ENCODE results near the gene RAB44. TPM values are rescaled to one million over a fixed set of nuclear protein-coding genes. Genes with fewer than 3 reads are reported as not detected.

Gene RAB44
- total RNA-seq, 1 donor = 1.3 TPM

DNA sequence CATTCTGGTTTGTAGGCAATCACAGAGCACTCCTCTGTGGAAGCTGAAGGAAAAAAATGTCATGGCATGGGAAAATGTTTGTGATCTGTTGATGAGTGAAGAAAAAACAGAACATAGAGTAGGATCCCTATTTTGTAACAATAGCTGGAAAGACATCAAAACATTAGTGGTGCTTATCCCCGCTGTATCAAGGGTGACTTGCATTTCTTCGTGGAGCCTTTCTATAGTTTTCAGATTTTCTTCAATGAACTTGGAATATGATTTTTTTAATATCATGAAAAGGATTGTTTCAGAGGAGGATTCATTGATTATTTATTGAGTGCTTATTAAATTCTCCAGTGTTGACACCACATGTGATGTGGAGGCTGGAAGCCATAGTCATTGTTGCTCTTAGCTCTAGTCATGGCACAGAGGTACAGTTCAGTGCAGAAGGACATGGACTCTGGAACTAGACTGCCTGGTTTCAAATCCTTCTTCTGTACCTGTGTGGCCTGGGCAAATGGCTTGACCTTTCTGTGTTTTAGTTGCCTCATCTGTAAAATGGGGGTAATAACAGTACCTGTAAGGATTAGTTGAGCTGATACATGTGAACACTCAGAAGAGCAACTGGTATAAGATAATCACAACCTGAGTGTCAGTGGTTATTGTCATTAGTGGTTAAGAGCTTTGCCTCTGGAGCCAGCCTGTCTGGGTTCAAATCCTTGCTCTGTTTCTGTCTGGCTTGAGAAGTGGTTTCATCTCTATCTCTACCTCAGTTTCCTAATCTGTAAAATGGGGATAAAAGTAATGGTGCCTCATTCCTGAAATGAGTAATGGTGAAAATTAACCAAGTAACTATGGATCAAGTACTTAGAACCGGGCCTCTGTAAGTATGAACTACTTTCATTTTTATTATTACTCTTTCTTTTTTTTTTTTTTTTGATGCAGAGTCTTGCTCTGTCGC lies 33.9 kb upstream of the RAB44 start:
- Histone ChIP-seq H3K9me3 (ENCODE audit: low read depth, low read length) (no peaks in the 10 kb centered on the region), H3K4me1 (ENCODE audit: insufficient read depth, low read length) (peaks cover 38% of the 10 kb centered on the region), H3K27me3 (ENCODE audit: insufficient read depth, low read length) (peaks cover 29% of the 10 kb centered on the region), H3K4me3 (ENCODE audit: low read length) (no peak overlapping the region)

DNA sequence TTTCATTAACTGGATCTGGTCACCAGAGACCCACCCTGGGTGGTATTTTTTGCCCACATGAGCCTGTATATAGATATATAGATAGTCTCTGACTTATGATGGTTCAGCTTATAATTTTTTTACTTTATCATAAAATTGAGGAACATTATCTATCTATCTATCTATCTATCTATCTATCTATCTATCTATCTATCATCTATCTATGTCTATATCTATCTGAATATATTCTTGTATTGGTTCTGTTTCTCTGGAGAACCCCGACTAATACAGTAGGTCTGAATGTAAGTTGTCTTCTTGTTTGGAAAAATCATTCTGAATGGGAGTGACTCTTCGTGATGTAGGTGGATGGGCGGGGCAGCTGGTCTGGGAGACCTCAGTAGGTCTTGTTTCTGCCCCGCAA lies 32.4 kb upstream of the RAB44 start:
- Histone ChIP-seq H3K4me1 (ENCODE audit: insufficient read depth, low read length) (peaks cover 38% of the 10 kb centered on the region), H3K27me3 (ENCODE audit: insufficient read depth, low read length) (peaks cover 16% of the 10 kb centered on the region), H3K4me3 (ENCODE audit: low read length) (no peak overlapping the region), H3K9me3 (ENCODE audit: low read depth, low read length) (no peaks in the 10 kb centered on the region)

GRCh38 chr6:36666287-36666686 lies 31.3 kb upstream of the RAB44 start:
- Histone ChIP-seq H3K4me3 (ENCODE audit: low read length) (no peak overlapping the region), H3K27me3 (ENCODE audit: insufficient read depth, low read length) (peaks cover 6% of the 10 kb centered on the region), H3K9me3 (ENCODE audit: low read depth, low read length) (no peaks in the 10 kb centered on the region), H3K4me1 (ENCODE audit: insufficient read depth, low read length) (peaks cover 30% of the 10 kb centered on the region)

GRCh38 chr6:36666826-36667591 lies 30.6 kb upstream of the RAB44 start:
- Histone ChIP-seq H3K9me3 (ENCODE audit: low read depth, low read length) (no peaks in the 10 kb centered on the region), H3K4me3 (ENCODE audit: low read length) (no peak overlapping the region), H3K4me1 (ENCODE audit: insufficient read depth, low read length) (peaks cover 30% of the 10 kb centered on the region), H3K27me3 (ENCODE audit: insufficient read depth, low read length) (no peaks in the 10 kb centered on the region)

DNA sequence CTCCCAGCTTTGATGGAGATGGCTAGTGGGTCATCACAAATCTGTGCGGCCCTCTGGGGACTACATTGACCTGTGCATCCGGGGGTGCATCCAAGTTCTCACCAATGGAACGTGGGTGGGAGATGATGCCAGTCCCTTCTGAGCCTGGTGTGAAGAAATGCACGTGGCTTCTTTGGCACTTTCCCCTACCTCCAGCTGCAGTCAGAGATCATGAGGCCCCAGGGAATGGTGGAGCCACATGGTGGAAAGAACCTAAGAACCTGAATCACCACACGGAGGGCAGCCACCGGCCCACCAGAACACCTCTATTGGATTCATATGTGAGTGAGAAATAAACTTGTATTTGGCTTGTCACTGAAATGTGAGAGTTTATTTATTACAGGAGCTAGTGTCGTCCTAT lies 29.0 kb upstream of the RAB44 start:
- H3K4me3 ChIP-seq (ENCODE audit: low read length) = no peak overlapping the region
- peaks cover 17% of the 10 kb centered on the region for H3K4me1 ChIP-seq (ENCODE audit: insufficient read depth, low read length)
- no peaks in the 10 kb centered on the region for H3K27me3 ChIP-seq (ENCODE audit: insufficient read depth, low read length)
- H3K9me3 ChIP-seq (ENCODE audit: low read depth, low read length) = no peaks in the 10 kb centered on the region

- Histone ChIP-seq H3K4me1 (ENCODE audit: insufficient read depth, low read length) (peaks cover 15% of the 10 kb centered on the region), H3K4me3 (ENCODE audit: low read length) (no peak overlapping the region), H3K27me3 (ENCODE audit: insufficient read depth, low read length) (no peaks in the 10 kb centered on the region), H3K9me3 (ENCODE audit: low read depth, low read length) (no peaks in the 10 kb centered on the region)
Observed at GRCh38 chr6:36669002-36669401, 28.6 kb upstream of the RAB44 start.

GRCh38 chr6:36670271-36670670 lies 27.4 kb upstream of the RAB44 start:
- H3K27me3 ChIP-seq (ENCODE audit: insufficient read depth, low read length) = no peaks in the 10 kb centered on the region
- H3K9me3 ChIP-seq (ENCODE audit: low read depth, low read length) = no peaks in the 10 kb centered on the region
- H3K4me1 ChIP-seq (ENCODE audit: insufficient read depth, low read length) = peaks cover 15% of the 10 kb centered on the region
- H3K4me3 ChIP-seq (ENCODE audit: low read length) = no peak overlapping the region

DNA sequence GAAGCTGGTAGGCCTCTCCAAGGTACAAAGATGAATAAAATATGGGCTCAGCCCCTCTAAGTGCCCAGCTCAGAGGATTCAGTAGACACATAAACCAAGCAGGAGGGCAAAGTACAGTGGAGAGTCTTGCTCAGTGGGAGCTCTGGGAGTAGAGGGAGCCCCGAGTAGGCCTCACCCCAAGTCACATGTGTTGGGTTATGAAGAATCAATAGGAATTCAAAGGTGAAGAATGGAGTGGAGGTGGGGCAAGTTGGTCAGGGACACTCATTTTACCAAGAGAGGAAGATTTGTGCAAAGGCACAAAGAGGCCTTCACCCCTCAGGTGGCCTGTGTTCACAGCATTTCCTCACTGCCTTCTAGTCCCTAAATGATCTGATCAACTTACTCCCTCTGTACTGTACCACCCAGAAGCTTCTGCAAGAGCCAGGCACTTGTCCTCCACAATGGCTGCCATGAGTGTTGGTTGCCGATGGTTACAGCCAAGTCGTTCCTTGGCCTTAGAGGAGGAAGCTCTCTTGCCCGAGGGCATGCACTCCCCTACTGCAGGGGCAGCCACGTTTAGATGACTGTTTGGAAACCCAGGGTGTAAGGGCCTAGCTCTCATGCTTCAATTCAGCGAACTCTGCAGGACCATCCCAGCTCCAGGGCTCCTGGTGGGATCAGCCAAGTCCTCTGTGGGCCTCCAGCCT lies 25.8 kb upstream of the RAB44 start:
- Histone ChIP-seq H3K4me3 (ENCODE audit: low read length) (no peak overlapping the region), H3K27me3 (ENCODE audit: insufficient read depth, low read length) (no peaks in the 10 kb centered on the region), H3K4me1 (ENCODE audit: insufficient read depth, low read length) (peaks cover 16% of the 10 kb centered on the region), H3K9me3 (ENCODE audit: low read depth, low read length) (no peaks in the 10 kb centered on the region)

- Histone ChIP-seq H3K9me3 (ENCODE audit: low read depth, low read length) (no peaks in the 10 kb centered on the region), H3K4me1 (ENCODE audit: insufficient read depth, low read length) (peaks cover 28% of the 10 kb centered on the region)
Observed at GRCh38 chr6:36673882-36674281, 23.7 kb upstream of the RAB44 start.

GRCh38 chr6:36674942-36675341 lies 22.7 kb upstream of the RAB44 start:
- peaks cover 2% of the 10 kb centered on the region for H3K27me3 ChIP-seq (ENCODE audit: insufficient read depth, low read length)
- no peaks in the 10 kb centered on the region for H3K9me3 ChIP-seq (ENCODE audit: low read depth, low read length)
- peaks cover 38% of the 10 kb centered on the region for H3K4me1 ChIP-seq (ENCODE audit: insufficient read depth, low read length)
- H3K4me3 ChIP-seq (ENCODE audit: low read length) = no peak overlapping the region

More at GRCh38 chr6:36673882-36674281, 23.7 kb upstream of the RAB44 start:
- peaks cover 2% of the 10 kb centered on the region for H3K27me3 ChIP-seq (ENCODE audit: insufficient read depth, low read length)
- no peak overlapping the region for H3K4me3 ChIP-seq (ENCODE audit: low read length)

DNA sequence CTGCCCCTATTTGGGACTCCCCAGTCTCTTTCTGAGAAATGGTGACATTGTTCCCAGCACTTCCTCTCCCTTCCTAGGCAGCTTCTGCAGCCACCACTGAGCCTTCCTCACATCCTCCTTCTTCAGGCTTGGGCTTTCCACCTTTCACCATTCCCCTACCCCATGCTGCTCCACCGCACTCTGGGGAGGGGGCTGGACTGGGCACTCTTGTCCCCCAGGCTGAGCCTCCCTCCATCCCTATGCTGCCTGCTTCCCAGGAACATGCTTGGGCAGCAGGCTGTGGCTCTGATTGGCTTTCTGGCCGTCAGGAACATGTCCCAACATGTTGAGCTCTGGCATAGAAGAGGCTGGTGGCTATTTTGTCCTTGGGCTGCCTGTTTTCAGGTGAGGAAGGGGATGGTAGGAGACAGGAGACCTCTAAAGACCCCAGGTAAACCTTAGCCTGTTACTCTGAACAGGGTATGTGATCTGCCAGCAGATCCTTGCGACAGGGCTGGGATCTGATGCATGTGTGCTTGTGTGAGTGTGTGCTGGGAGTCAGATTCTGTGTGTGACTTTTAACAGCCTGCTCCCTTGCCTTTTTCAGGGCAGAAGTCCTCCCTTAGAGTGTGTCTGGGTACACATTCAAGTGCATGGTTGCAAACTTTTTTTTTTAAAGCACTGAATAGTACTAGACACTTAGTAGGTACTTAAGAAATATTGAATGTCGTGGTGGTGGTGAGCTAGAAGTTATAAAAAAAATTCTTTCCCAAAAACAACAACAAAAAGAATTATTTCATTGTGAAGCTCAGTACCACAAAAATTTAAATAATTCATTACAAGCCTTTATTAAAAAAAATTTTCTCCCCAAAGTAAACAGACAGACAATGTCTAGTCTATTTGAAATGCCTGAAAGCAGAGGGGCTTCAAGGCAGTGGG lies 21.2 kb upstream of the RAB44 start:
- Histone ChIP-seq H3K4me1 (ENCODE audit: insufficient read depth, low read length) (peaks cover 48% of the 10 kb centered on the region), H3K9me3 (ENCODE audit: low read depth, low read length) (no peaks in the 10 kb centered on the region), H3K4me3 (ENCODE audit: low read length) (no peak overlapping the region), H3K27me3 (ENCODE audit: insufficient read depth, low read length) (peaks cover 2% of the 10 kb centered on the region)

DNA sequence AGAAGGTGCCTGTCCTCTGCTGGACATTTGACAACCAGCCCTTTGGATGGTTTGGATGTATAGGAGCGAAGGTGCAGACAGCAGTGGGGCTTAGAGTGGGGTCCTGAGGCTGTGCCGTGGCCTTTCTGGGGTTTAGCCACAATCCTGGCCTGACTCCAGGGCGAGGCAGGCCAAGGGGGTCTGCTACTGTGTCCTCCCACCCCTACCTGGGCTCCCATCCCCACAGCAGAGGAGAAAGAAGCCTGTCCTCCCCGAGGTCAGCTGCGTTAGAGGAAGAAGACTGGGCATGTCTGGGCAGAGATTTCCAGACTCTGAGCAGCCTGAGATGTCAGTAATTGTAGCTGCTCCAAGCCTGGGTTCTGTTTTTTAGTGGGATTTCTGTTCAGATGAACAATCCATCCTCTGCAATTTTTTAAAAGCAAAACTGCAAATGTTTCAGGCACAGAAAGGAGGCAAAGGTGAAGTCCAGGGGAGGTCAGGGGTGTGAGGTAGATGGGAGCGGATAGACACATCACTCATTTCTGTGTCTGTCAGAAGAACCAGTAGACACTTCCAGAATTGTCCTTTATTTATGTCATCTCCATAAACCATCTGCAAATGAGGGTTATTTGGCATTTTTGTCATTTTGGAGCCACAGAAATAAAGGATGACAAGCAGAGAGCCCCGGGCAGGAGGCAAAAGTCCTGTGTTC lies 20.4 kb upstream of the RAB44 start:
- peaks cover 55% of the 10 kb centered on the region for H3K4me1 ChIP-seq (ENCODE audit: insufficient read depth, low read length)
- no peaks in the 10 kb centered on the region for H3K9me3 ChIP-seq (ENCODE audit: low read depth, low read length)
- H3K4me3 ChIP-seq (ENCODE audit: low read length) = no peak overlapping the region
- peaks cover 2% of the 10 kb centered on the region for H3K27me3 ChIP-seq (ENCODE audit: insufficient read depth, low read length)

- H3K27me3 ChIP-seq (ENCODE audit: insufficient read depth, low read length) = peaks cover 2% of the 10 kb centered on the region
- H3K9me3 ChIP-seq (ENCODE audit: low read depth, low read length) = no peaks in the 10 kb centered on the region
- H3K4me1 ChIP-seq (ENCODE audit: insufficient read depth, low read length) = peaks cover 62% of the 10 kb centered on the region
- H3K4me3 ChIP-seq (ENCODE audit: low read length) = peak overlapping the region; percentile 75
Observed at GRCh38 chr6:36677753-36678487, 19.7 kb upstream of the RAB44 start.
